Natural killer cell treated with Interleukin-12 subunit alpha and Interleukin-12 subunit beta and Interleukin-15 and Interleukin-18, amount 100 ng/mL, for 72 hours (primary cell): ENCODE results near the gene DYNC1H1. TPM values are rescaled to one million over a fixed set of nuclear protein-coding genes. Genes with fewer than 3 reads are reported as not detected.
A peak's percentile ranks its signal among the peaks of the same experiment; 100 is the strongest.

Source experiments
- ATAC-seq, 2 donors: fragments of 150-1000 bp; cut with Tn5 transposase in 1 of 2; sonication (Bioruptor Pico), chemical (Tn5 transposase) in 1 of 2; 2 replicates each; pipeline ENCODE4 v1.10.0; 2021
- DNase-seq: peaks from one replicate; pipeline ENCODE4 v3.0.0; 2022; ENCODE audit warnings: low spot score
- H3K27ac Mint-ChIP-seq, 2 donors: 1 replicate in 1 of 2; 2 replicates in 1 of 2; pipeline ENCODE4 v1.8.0; 2022; ENCODE audit warnings: mixed read lengths in 2 of 2, mild to moderate bottlenecking in 1 of 2, moderate library complexity in 1 of 2
- H3K27me3 Mint-ChIP-seq, 2 donors: 1 replicate in 1 of 2; 2 replicates in 1 of 2; pipeline ENCODE4 v1.8.0; 2022; ENCODE audit warnings: mixed read lengths in 2 of 2
- H3K36me3 Mint-ChIP-seq: one replicate; pipeline ENCODE4 v1.8.0; 2022; ENCODE audit warnings: mixed read lengths
- H3K4me1 Mint-ChIP-seq, 2 donors: 1 replicate in 1 of 2; 2 replicates in 1 of 2; pipeline ENCODE4 v1.8.0; 2022; ENCODE audit warnings: low read depth in 2 of 2, mixed read lengths in 2 of 2, mild to moderate bottlenecking in 1 of 2
- H3K4me3 Mint-ChIP-seq: one replicate; pipeline ENCODE4 v1.8.0; 2022; ENCODE audit warnings: mixed read lengths
- H3K9me3 Mint-ChIP-seq: 2 replicates; pipeline ENCODE4 v1.8.0; 2022; ENCODE audit warnings: mixed read lengths
- total RNA-seq, 2 donors: library from RNA; stranded (reverse); gene quantifications; one replicate each; pipeline ENCODE4 v1.2.3, GENCODE V29; 2022

The DYNC1H1 gene
- total RNA-seq = 100 to 1,000 TPM; 322 to 415 TPM

- peak; percentile 95 for DNase-seq
- no peaks in the 10 kb centered on the region for H3K9me3 Mint-ChIP-seq
- peak within 1 kb of the TSS; percentile 90 for H3K4me3 Mint-ChIP-seq
- H3K36me3 Mint-ChIP-seq = peaks cover 7% of the 10 kb centered on the region
- H3K4me1 Mint-ChIP-seq = peaks cover 21 to 26% of the 10 kb centered on the region in 2 donors
- no peaks in the 10 kb centered on the region for H3K27me3 Mint-ChIP-seq
- ATAC-seq = peak; percentile 94 to 96
- H3K27ac Mint-ChIP-seq = peak within 1 kb of the TSS; percentile 76 to 90
These were observed at the start of gene DYNC1H1 for GRCh38 chr14:101964297-101965180. TSS of gene DYNC1H1 (plus strand) at chr14:101964573. CDS start at chr14:101964692, 119 bp downstream.

GRCh38 chr14:101915871-101916815, 48.2 kb upstream of the DYNC1H1 start:
- peaks cover 0 to 19% of the 10 kb centered on the region in 2 donors for H3K4me1 Mint-ChIP-seq
- H3K4me3 Mint-ChIP-seq = no peak overlapping the region
- peak in 1 of 2 donors; percentile 15 for ATAC-seq
- H3K36me3 Mint-ChIP-seq = peaks cover 7% of the 10 kb centered on the region
- no peaks in the 10 kb centered on the region for H3K9me3 Mint-ChIP-seq
- DNase-seq = no peak
- peak overlapping the region; percentile 49 to 85 for H3K27ac Mint-ChIP-seq
- no peaks in the 10 kb centered on the region for H3K27me3 Mint-ChIP-seq

GRCh38 chr14:101916816-101917412, 47.5 kb upstream of the DYNC1H1 start:
- no peak for DNase-seq
- no peaks in the 10 kb centered on the region for H3K27me3 Mint-ChIP-seq
- no peaks in the 10 kb centered on the region for H3K9me3 Mint-ChIP-seq
- H3K36me3 Mint-ChIP-seq = peaks cover 7% of the 10 kb centered on the region
- H3K4me3 Mint-ChIP-seq = no peak overlapping the region
- peak overlapping the region; percentile 64 to 66 for H3K27ac Mint-ChIP-seq
- H3K4me1 Mint-ChIP-seq = peaks cover 0 to 21% of the 10 kb centered on the region in 2 donors
- ATAC-seq = peak in 1 of 2 donors; percentile 42

GRCh38 chr14:101917413-101918017, 46.9 kb upstream of the DYNC1H1 start:
- H3K9me3 Mint-ChIP-seq = no peaks in the 10 kb centered on the region
- H3K4me1 Mint-ChIP-seq = peaks cover 0 to 22% of the 10 kb centered on the region in 2 donors
- no peak overlapping the region for H3K4me3 Mint-ChIP-seq
- ATAC-seq = no peak
- H3K27me3 Mint-ChIP-seq = no peaks in the 10 kb centered on the region
- no peak for DNase-seq
- H3K36me3 Mint-ChIP-seq = peaks cover 7% of the 10 kb centered on the region
- H3K27ac Mint-ChIP-seq = peak overlapping the region; percentile 64 to 66

- H3K27ac Mint-ChIP-seq = peak overlapping the region in 1 of 2 donors; percentile 80
These were observed 46.0 kb upstream of the DYNC1H1 start for GRCh38 chr14:101918065-101918989.

GRCh38 chr14:101920271-101920670, 44.1 kb upstream of the DYNC1H1 start:
- ATAC-seq (no peak), DNase-seq (no peak)
- Mint-ChIP-seq H3K4me3 (no peak overlapping the region), H3K27me3 (no peaks in the 10 kb centered on the region), H3K27ac (peak overlapping the region; percentile 45 to 48), H3K36me3 (no peaks in the 10 kb centered on the region), H3K4me1 (peaks cover 0 to 21% of the 10 kb centered on the region in 2 donors), H3K9me3 (no peaks in the 10 kb centered on the region)

More at GRCh38 chr14:101918065-101918989, 46.0 kb upstream of the DYNC1H1 start:
- peaks cover 7% of the 10 kb centered on the region for H3K36me3 Mint-ChIP-seq
- H3K4me3 Mint-ChIP-seq = no peak overlapping the region
- no peak for DNase-seq
- ATAC-seq = no peak
- H3K9me3 Mint-ChIP-seq = no peaks in the 10 kb centered on the region
- H3K27me3 Mint-ChIP-seq = no peaks in the 10 kb centered on the region
- H3K4me1 Mint-ChIP-seq = peaks cover 0 to 22% of the 10 kb centered on the region in 2 donors

GRCh38 chr14:101922866-101923265, 41.5 kb upstream of the DYNC1H1 start:
- Mint-ChIP-seq H3K4me1 (peaks cover 2 to 5% of the 10 kb centered on the region in 2 donors), H3K27me3 (no peaks in the 10 kb centered on the region), H3K27ac (no peak overlapping the region), H3K9me3 (no peaks in the 10 kb centered on the region), H3K36me3 (no peaks in the 10 kb centered on the region), H3K4me3 (no peak overlapping the region)
- ATAC-seq = no peak
- DNase-seq = no peak

- H3K4me3 Mint-ChIP-seq = no peak overlapping the region
- peaks cover 11 to 15% of the 10 kb centered on the region in 2 donors for H3K4me1 Mint-ChIP-seq
- ATAC-seq (no peak), DNase-seq (no peak)
- no peaks in the 10 kb centered on the region for H3K9me3 Mint-ChIP-seq
- no peaks in the 10 kb centered on the region for H3K36me3 Mint-ChIP-seq
- H3K27ac Mint-ChIP-seq = no peak overlapping the region
- H3K27me3 Mint-ChIP-seq = no peaks in the 10 kb centered on the region
These were observed 39.2 kb upstream of the DYNC1H1 start for GRCh38 chr14:101925152-101925551.

GRCh38 chr14:101926085-101926484, 38.3 kb upstream of the DYNC1H1 start:
- Mint-ChIP-seq H3K27ac (peak overlapping the region in 1 of 2 donors; percentile 68), H3K27me3 (no peaks in the 10 kb centered on the region), H3K4me1 (peaks cover 9 to 15% of the 10 kb centered on the region in 2 donors), H3K9me3 (no peaks in the 10 kb centered on the region), H3K36me3 (no peaks in the 10 kb centered on the region), H3K4me3 (no peak overlapping the region)
- ATAC-seq (no peak), DNase-seq (no peak)

GRCh38 chr14:101926620-101927019, 37.8 kb upstream of the DYNC1H1 start:
- H3K27me3 Mint-ChIP-seq = no peaks in the 10 kb centered on the region
- no peaks in the 10 kb centered on the region for H3K9me3 Mint-ChIP-seq
- no peak overlapping the region for H3K4me3 Mint-ChIP-seq
- no peaks in the 10 kb centered on the region for H3K36me3 Mint-ChIP-seq
- peaks cover 9 to 15% of the 10 kb centered on the region in 2 donors for H3K4me1 Mint-ChIP-seq
- ATAC-seq = no peak
- H3K27ac Mint-ChIP-seq = peak overlapping the region; percentile 27 to 68
- DNase-seq = no peak

GRCh38 chr14:101927859-101928258, 36.5 kb upstream of the DYNC1H1 start:
- DNase-seq = peak; percentile 69
- Mint-ChIP-seq H3K27me3 (no peaks in the 10 kb centered on the region), H3K36me3 (no peaks in the 10 kb centered on the region), H3K27ac (peak overlapping the region; percentile 27 to 43), H3K9me3 (no peaks in the 10 kb centered on the region), H3K4me3 (peak overlapping the region; percentile 48), H3K4me1 (peaks cover 6 to 15% of the 10 kb centered on the region in 2 donors)
- ATAC-seq = peak; percentile 78 to 84

- ATAC-seq = peak in 1 of 2 donors; percentile 26
- H3K9me3 Mint-ChIP-seq = no peaks in the 10 kb centered on the region
- H3K27me3 Mint-ChIP-seq = no peaks in the 10 kb centered on the region
- peaks cover 6 to 15% of the 10 kb centered on the region in 2 donors for H3K4me1 Mint-ChIP-seq
- no peaks in the 10 kb centered on the region for H3K36me3 Mint-ChIP-seq
- H3K27ac Mint-ChIP-seq = peak overlapping the region; percentile 27 to 43
- no peak overlapping the region for H3K4me3 Mint-ChIP-seq
- no peak for DNase-seq
These were observed 35.9 kb upstream of the DYNC1H1 start for GRCh38 chr14:101928415-101928841.
